ENCODE results near the gene LHCGR.

DNA sequence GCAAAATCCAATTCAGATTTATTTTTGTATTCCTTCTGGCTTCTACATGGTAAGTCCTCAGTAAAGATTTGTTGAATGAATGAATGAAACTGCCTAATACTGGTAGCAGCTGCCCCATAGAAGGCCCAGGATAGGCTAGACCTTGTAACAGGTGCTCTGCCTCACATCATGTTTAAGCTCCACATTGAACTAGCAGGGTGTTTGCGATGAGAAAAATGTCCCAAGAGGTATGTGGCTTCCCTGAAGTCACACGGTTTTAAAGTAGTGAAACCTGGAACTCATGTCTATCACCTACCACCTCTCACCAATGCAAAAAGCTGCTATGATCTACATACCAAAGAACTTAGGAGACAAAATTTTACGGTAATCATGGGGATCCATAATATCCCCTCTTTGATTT lies 765 bp upstream of the LHCGR start:
- TF ChIP-seq POLR2A (IDR thresholded peaks at IDR 0.05): no peak
- TF ChIP-seq, protein P1, sequence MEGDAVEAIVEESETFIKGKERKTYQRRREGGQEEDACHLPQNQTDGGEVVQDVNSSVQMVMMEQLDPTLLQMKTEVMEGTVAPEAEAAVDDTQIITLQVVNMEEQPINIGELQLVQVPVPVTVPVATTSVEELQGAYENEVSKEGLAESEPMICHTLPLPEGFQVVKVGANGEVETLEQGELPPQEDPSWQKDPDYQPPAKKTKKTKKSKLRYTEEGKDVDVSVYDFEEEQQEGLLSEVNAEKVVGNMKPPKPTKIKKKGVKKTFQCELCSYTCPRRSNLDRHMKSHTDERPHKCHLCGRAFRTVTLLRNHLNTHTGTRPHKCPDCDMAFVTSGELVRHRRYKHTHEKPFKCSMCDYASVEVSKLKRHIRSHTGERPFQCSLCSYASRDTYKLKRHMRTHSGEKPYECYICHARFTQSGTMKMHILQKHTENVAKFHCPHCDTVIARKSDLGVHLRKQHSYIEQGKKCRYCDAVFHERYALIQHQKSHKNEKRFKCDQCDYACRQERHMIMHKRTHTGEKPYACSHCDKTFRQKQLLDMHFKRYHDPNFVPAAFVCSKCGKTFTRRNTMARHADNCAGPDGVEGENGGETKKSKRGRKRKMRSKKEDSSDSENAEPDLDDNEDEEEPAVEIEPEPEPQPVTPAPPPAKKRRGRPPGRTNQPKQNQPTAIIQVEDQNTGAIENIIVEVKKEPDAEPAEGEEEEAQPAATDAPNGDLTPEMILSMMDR (IDR thresholded peaks at IDR 0.05): no peak
- no peak for TF ChIP-seq EP300 (IDR thresholded peaks at IDR 0.05)
